HG02623 (cell line): ENCODE results near the gene MIDN.

ENCODE experiments used
- ATAC-seq: cut with Tn5 transposase; IDR thresholded peaks from one replicate; pipeline ENCODE4 v1.9.1; 2021; ENCODE audit warnings: moderate library complexity; ENCODE audit not compliant: unreplicated experiment

Gene MIDN

GRCh38 chr19:1232652-1233072 lies 15.7 kb upstream of the MIDN start:
- ATAC-seq = no peak

GRCh38 chr19:1233115-1233667 lies 15.2 kb upstream of the MIDN start:
- ATAC-seq = no peak

GRCh38 chr19:1234051-1234954 lies 14.1 kb upstream of the MIDN start:
- no peak for ATAC-seq

- ATAC-seq = no peak
These were observed 13.4 kb upstream of the MIDN start for GRCh38 chr19:1234955-1235380.

- ATAC-seq = no peak
These were observed 12.5 kb upstream of the MIDN start for GRCh38 chr19:1235625-1236538.

GRCh38 chr19:1236576-1236975 lies 11.8 kb upstream of the MIDN start:
- ATAC-seq = no peak

GRCh38 chr19:1237027-1237659 lies 11.2 kb upstream of the MIDN start:
- ATAC-seq = no peak

- ATAC-seq = no peak
These were observed 10.5 kb upstream of the MIDN start, which contains the start of gene CBARP for GRCh38 chr19:1237754-1238368. TSS of gene CBARP (minus strand) at chr19:1238005. CDS start at chr19:1236100, 1,905 bp downstream.

- ATAC-seq = no peak
These were observed 9.7 kb upstream of the MIDN start for GRCh38 chr19:1238369-1239303.

- ATAC-seq = no peak
These were observed 9.0 kb upstream of the MIDN start for GRCh38 chr19:1239420-1239795.

- ATAC-seq = peak; percentile 29
These were observed 8.3 kb upstream of the MIDN start for GRCh38 chr19:1239796-1240737.

- ATAC-seq = no peak
These were observed 7.5 kb upstream of the MIDN start for GRCh38 chr19:1240925-1241324.

GRCh38 chr19:1241417-1242095 lies 6.8 kb upstream of the MIDN start, which contains the start of gene ATP5F1D:
TSS of gene ATP5F1D (plus strand) at chr19:1241751. CDS start at chr19:1241851, 100 bp downstream.
- ATAC-seq = peak; percentile 42

- ATAC-seq = no peak
These were observed 4.4 kb upstream of the MIDN start for GRCh38 chr19:1243768-1244692.

GRCh38 chr19:1244693-1245451 lies 3.5 kb upstream of the MIDN start:
- no peak for ATAC-seq
